Esophagus squamous epithelium (tissue), 5 donors: ENCODE measurements around the gene DCHS1. TPM values are rescaled to one million over a fixed set of nuclear protein-coding genes. Genes with fewer than 3 reads are reported as not detected.
A peak's percentile ranks its signal among the peaks of the same experiment; 100 is the strongest.
"Not testable (repeated sequence)": the region's sequence is repeated elsewhere in the genome, so short reads cannot be mapped to it uniquely, and the experiment has no call there.

ENCODE experiments used
- DNase-seq: peaks from one replicate; lab custom pipeline; 2025; lab: John Stamatoyannopoulos, UW
- H3K27ac ChIP-seq, 4 donors: fragments of 200-600 bp; sonication (generic); one replicate each; pipeline ENCODE4 v1.5.1; 2016 to 2019; ENCODE audit warnings: mild to moderate bottlenecking in 1 of 4
- H3K27me3 ChIP-seq, 4 donors: fragments of 200-600 bp; sonication (generic); 1 replicate in 3 of 4; 2 replicates in 1 of 4; pipeline versions ENCODE4 v1.5.1 to v1.6.0; 2017 to 2021; ENCODE audit warnings: antibody characterized with exemption in 1 of 4
- H3K36me3 ChIP-seq, 3 donors: fragments of 200-600 bp; sonication (generic); one replicate each; pipeline ENCODE4 v1.5.1; 2016 to 2019
- H3K4me1 ChIP-seq, 3 donors: fragments of 200-600 bp; sonication (generic); one replicate each; pipeline ENCODE4 v1.5.1; 2017 to 2019
- H3K4me3 ChIP-seq, 4 donors: fragments of 200-600 bp; sonication (generic); 1 replicate in 3 of 4; 2 replicates in 1 of 4; pipeline ENCODE4 v1.5.1; 2016 to 2019; ENCODE audit warnings: mild to moderate bottlenecking in 2 of 4, moderate library complexity in 1 of 4
- H3K9me3 ChIP-seq, 3 donors: fragments of 200-600 bp; sonication (generic); one replicate each; pipeline ENCODE4 v1.5.1; 2016 to 2019
- CTCF ChIP-seq, 6 experiments: fragments of 450-650 bp in 4 of 6; fragments of 200-600 bp in 2 of 6; sonication (generic) in 2 of 6; IDR thresholded peaks; one replicate each; pipeline ENCODE4 v1.5.1; 2016 to 2019; ENCODE audit warnings: antibody characterized with exemption in 6 of 6, mild to moderate bottlenecking in 4 of 6, moderate library complexity in 4 of 6
- POLR2A ChIP-seq, 4 donors: fragments of 450-650 bp; IDR thresholded peaks; one replicate each; pipeline ENCODE4 v1.6.1; 2017; ENCODE audit warnings: antibody characterized with exemption in 4 of 4, mild to moderate bottlenecking in 4 of 4, moderate library complexity in 3 of 4
- whole genome bisulfite sequencing, 2 donors: methylation state at CpG; one replicate each; pipeline ENCODE4 v1.1.5; 2018; 5-methylcytosine and 5-hydroxymethylcytosine counted together
- intact Hi-C: fragments of 100-400 bp; cut with DNase I; formaldehyde crosslinking; loops from one replicate; pipeline ENCODE4 v1.15.0; 2022
- total RNA-seq, 4 donors: library from RNA; depleted of rRNA; stranded (reverse); fragments of >200 nt; gene quantifications; one replicate each; pipeline ENCODE4 v1.1.0, GENCODE V29; 2016
- donor health status: DM: yes; HTN: yes; CAD: no.

DCHS1 gene
- total RNA-seq, result 1 to 10 TPM; 1.1 to 9.9 (median 2.3) TPM

- Histone ChIP-seq H3K9me3 (no peaks in the 10 kb centered on the region), H3K27ac (peak within 1 kb of the TSS; percentile 56 to 87 (median 76)), H3K4me3 (peak within 1 kb of the TSS; percentile 7 to 73 (median 50)), H3K27me3 (peaks cover 0 to 56% (median 0%) of the 10 kb centered on the region in 4 donors), H3K4me1 (peaks cover 0 to 21% (median 0%) of the 10 kb centered on the region in 3 donors), H3K36me3 (no peaks in the 10 kb centered on the region)
- TF ChIP-seq CTCF (IDR thresholded peaks at IDR 0.05), result no peak
- intact Hi-C loops, result no loop called here
- no peak for DNase-seq
- 18 to 27% methylated on average over 16 to 23 of the region's 56 CpGs for WGBS, 2 donors
These were observed at the start of gene DCHS1 for GRCh38 chr11:6655790-6656583. TSS of gene DCHS1 (minus strand) at chr11:6655809. CDS start at chr11:6641613, 14,196 bp downstream.

GRCh38 chr11:6703247-6704063 lies 47.8 kb upstream of the DCHS1 start:
- no peaks in the 10 kb centered on the region for H3K9me3 ChIP-seq
- 60 to 71% methylated on average over 2 of the region's 2 CpGs for WGBS, 2 donors
- no peak overlapping the region for H3K4me3 ChIP-seq

GRCh38 chr11:6701955-6702354 lies 46.3 kb upstream of the DCHS1 start:
- not testable (repeated sequence) for H3K27ac ChIP-seq, DNase-seq, H3K4me3 ChIP-seq, H3K4me1 ChIP-seq, H3K9me3 ChIP-seq, H3K36me3 ChIP-seq, H3K27me3 ChIP-seq
- intact Hi-C loops, result loop anchor here (10.0 kb wide), 1 partner anchor 317 kb away; no protein-coding TSS in a partner anchor
- WGBS, 2 donors, result 52 to 67% methylated on average over 3 of the region's 3 CpGs

More at GRCh38 chr11:6703247-6704063, 47.8 kb upstream of the DCHS1 start:
- peaks cover 0 to 6% (median 0%) of the 10 kb centered on the region in 3 donors for H3K4me1 ChIP-seq
- DNase-seq, result no peak
- no peaks in the 10 kb centered on the region for H3K36me3 ChIP-seq
- TF ChIP-seq POLR2A (IDR thresholded peaks at IDR 0.05) (no peak), CTCF (IDR thresholded peaks at IDR 0.05) (peak in 5 of 6 experiments; percentile 29 to 49 (median 43))
- no peaks in the 10 kb centered on the region for H3K27me3 ChIP-seq
- H3K27ac ChIP-seq, result no peak overlapping the region
- intact Hi-C loops, result loop anchor here (10.0 kb wide), 1 partner anchor 319 kb away; no protein-coding TSS in a partner anchor

GRCh38 chr11:6695377-6695776 lies 39.8 kb upstream of the DCHS1 start:
- Histone ChIP-seq H3K9me3 (no peaks in the 10 kb centered on the region), H3K4me1 (peaks cover 0 to 19% (median 16%) of the 10 kb centered on the region in 3 donors), H3K27me3 (no peaks in the 10 kb centered on the region), H3K36me3 (no peaks in the 10 kb centered on the region), H3K4me3 (no peak overlapping the region), H3K27ac (peak overlapping the region; percentile 28 to 72 (median 60))
- no peak for TF ChIP-seq CTCF (IDR thresholded peaks at IDR 0.05)
- intact Hi-C loops, result no loop called here
- 31 to 40% methylated on average over 1 of the region's 1 CpG for WGBS, 2 donors
- DNase-seq, result no peak

- TF ChIP-seq POLR2A (IDR thresholded peaks at IDR 0.05) (no peak), CTCF (IDR thresholded peaks at IDR 0.05) (no peak)
- H3K4me1 ChIP-seq, result peaks cover 0 to 19% (median 16%) of the 10 kb centered on the region in 3 donors
- intact Hi-C loops, result no loop called here
- peak overlapping the region in 2 of 4 donors; percentile 65 to 72 for H3K27ac ChIP-seq
- no peaks in the 10 kb centered on the region for H3K9me3 ChIP-seq
- DNase-seq, result no peak
- no peaks in the 10 kb centered on the region for H3K27me3 ChIP-seq
- H3K36me3 ChIP-seq, result no peaks in the 10 kb centered on the region
- WGBS, 2 donors, result 0% methylated on average over 1 of the region's 1 CpG
- no peak overlapping the region for H3K4me3 ChIP-seq
These were observed 38.6 kb upstream of the DCHS1 start for GRCh38 chr11:6694229-6694535.
